Measurements from ENCODE around the gene PCDHGA1.

The PCDHGA1 gene

DNA sequence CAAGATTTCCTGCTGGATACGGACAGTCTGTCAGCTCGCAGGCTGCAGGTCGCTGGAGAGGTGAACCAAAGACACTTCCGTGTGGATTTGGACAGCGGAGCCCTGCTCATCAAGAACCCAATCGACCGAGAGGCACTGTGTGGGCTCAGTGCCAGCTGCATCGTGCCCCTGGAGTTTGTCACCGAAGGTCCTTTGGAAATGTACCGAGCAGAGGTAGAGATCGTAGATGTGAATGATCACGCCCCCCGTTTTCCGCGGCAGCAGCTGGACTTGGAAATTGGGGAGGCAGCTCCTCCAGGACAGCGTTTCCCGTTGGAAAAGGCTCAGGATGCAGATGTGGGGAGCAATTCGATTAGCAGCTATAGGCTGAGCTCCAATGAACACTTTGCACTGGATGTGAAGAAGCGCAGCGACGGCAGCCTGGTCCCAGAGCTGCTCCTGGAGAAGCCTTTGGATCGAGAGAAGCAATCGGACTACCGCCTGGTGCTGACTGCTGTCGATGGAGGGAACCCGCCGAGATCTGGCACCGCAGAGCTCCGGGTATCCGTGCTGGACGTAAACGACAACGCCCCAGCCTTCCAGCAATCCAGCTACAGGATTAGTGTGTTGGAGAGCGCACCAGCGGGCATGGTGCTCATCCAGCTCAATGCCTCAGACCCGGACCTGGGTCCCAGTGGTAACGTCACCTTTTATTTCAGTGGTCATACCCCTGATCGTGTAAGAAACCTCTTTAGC, 155.2 kb downstream of the PCDHGA1 start:
- Histone ChIP-seq H3K9me3 (ENCODE audit: control insufficient read depth, insufficient read depth, low read length) (no peaks in the 10 kb centered on the region), H3K36me3 (ENCODE audit: control insufficient read depth, insufficient read depth, low read length) (no peaks in the 10 kb centered on the region), H3K4me1 (ENCODE audit: control insufficient read depth, insufficient read depth, low read length) (peaks cover 19% of the 10 kb centered on the region), H3K27me3 (ENCODE audit: control insufficient read depth, insufficient read depth, low read length) (peaks cover 39% of the 10 kb centered on the region), H3K4me3 (ENCODE audit: low read depth, low read length) (peak overlapping the region; percentile 77), H3K9ac (ENCODE audit: low read depth, low read length) (peak overlapping the region; percentile 8)

DNA sequence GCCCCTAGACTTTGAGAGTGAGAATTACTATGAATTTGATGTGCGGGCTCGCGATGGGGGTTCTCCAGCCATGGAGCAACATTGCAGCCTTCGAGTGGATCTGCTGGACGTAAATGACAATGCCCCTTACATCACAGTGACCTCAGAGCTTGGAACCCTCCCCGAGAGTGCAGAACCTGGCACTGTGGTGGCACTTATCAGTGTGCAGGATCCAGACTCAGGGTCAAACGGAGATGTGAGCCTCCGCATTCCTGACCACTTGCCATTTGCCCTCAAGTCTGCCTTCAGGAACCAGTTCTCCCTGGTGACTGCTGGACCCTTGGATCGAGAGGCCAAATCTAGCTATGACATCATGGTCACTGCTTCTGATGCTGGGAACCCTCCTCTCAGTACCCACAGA, 155.8 kb downstream of the PCDHGA1 start:
- Histone ChIP-seq H3K27me3 (ENCODE audit: control insufficient read depth, insufficient read depth, low read length) (peaks cover 45% of the 10 kb centered on the region), H3K4me3 (ENCODE audit: low read depth, low read length) (peak overlapping the region; percentile 77), H3K9ac (ENCODE audit: low read depth, low read length) (no peak overlapping the region), H3K9me3 (ENCODE audit: control insufficient read depth, insufficient read depth, low read length) (no peaks in the 10 kb centered on the region), H3K36me3 (ENCODE audit: control insufficient read depth, insufficient read depth, low read length) (no peaks in the 10 kb centered on the region), H3K4me1 (ENCODE audit: control insufficient read depth, insufficient read depth, low read length) (peaks cover 19% of the 10 kb centered on the region)

DNA sequence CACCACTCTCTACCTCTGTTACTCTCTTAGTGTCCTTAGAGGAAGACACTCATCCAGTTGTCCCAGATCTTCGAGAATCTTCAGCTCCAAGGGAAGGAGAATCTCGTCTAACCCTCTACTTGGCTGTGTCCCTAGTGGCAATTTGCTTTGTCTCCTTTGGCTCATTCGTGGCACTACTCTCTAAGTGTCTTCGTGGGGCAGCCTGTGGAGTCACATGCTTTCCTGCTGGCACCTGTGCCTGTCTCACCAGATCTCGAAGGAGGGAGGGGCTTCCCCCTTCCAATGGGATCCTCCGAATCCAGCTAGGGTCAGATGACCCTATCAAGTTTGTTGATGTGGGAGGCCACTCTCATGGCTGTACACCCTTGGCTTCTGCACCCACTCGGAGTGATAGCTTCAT, 156.8 kb downstream of the PCDHGA1 start:
- Histone ChIP-seq H3K4me1 (ENCODE audit: control insufficient read depth, insufficient read depth, low read length) (peaks cover 19% of the 10 kb centered on the region), H3K36me3 (ENCODE audit: control insufficient read depth, insufficient read depth, low read length) (no peaks in the 10 kb centered on the region), H3K9me3 (ENCODE audit: control insufficient read depth, insufficient read depth, low read length) (no peaks in the 10 kb centered on the region), H3K27me3 (ENCODE audit: control insufficient read depth, insufficient read depth, low read length) (peaks cover 55% of the 10 kb centered on the region), H3K9ac (ENCODE audit: low read depth, low read length) (no peak overlapping the region), H3K4me3 (ENCODE audit: low read depth, low read length) (peak overlapping the region; percentile 10)

DNA sequence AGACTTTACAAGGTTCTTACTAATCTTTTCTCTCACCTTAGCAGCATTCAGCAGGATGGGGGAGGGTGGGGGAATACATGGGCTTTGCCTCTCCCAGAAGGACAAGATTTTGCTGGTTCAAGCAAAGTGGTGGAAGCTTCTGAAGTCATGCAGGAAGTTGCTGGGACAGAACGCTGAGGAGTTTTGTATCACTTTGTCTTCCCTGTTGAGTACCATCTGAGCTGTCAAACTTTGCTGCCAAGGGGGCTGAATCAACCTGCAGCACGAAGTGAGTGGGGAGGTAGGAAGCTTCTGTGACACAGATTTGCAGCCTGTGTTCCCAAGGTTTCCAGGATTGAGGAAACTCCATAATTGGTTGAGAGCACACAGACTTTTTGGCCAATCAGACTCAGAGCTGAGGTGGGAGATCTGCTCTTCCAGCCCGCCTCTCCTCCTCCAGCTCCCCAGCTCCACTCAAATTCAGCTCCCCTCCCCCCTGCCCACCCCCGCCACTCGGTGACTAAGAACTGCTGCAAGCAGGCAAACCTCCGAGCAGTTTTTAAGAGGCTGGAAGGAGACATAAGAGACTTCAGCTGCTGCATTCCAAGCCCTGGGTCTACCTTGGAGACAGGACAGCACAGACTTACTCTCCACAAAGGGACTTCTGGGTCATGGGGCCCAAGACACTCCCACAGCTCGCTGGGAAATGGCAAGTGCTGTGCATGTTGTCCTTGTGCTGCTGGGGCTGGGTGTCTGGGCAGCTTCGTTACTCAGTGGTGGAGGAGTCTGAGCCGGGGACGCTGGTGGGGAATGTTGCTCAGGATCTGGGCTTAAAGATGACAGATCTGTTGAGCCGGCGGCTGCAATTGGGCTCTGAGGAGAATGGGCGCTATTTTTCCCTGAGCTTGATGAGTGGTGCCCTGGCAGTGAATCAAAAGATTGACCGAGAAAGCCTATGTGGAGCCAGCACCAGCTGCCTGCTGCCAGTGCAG, 158.6 kb downstream of the PCDHGA1 start, which contains the start of gene PCDHGC5:
TSS of gene PCDHGC5 (plus strand) at position 491 of the 971 bp plus-strand sequence. CDS start at position 651, 160 bp downstream.
- Histone ChIP-seq H3K36me3 (ENCODE audit: control insufficient read depth, insufficient read depth, low read length) (no peaks in the 10 kb centered on the region), H3K9ac (ENCODE audit: low read depth, low read length) (no peak within 1 kb of the TSS), H3K4me3 (ENCODE audit: low read depth, low read length) (no peak within 1 kb of the TSS), H3K27me3 (ENCODE audit: control insufficient read depth, insufficient read depth, low read length) (peaks cover 68% of the 10 kb centered on the region), H3K9me3 (ENCODE audit: control insufficient read depth, insufficient read depth, low read length) (no peaks in the 10 kb centered on the region), H3K4me1 (ENCODE audit: control insufficient read depth, insufficient read depth, low read length) (peaks cover 14% of the 10 kb centered on the region)

DNA sequence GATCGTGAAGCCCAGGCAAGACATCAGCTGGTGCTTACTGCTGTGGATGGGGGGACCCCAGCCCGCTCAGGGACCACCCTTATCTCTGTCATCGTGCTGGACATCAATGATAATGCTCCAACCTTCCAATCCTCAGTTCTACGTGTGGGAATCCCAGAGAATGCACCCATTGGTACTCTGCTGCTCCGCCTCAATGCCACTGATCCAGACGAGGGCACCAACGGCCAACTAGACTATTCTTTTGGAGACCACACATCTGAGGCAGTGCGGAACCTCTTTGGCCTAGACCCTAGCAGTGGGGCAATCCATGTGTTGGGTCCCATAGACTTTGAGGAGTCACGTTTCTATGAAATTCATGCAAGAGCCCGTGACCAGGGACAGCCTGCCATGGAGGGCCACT, 159.5 kb downstream of the PCDHGA1 start:
- peaks cover 11% of the 10 kb centered on the region for H3K4me1 ChIP-seq (ENCODE audit: control insufficient read depth, insufficient read depth, low read length)
- no peaks in the 10 kb centered on the region for H3K36me3 ChIP-seq (ENCODE audit: control insufficient read depth, insufficient read depth, low read length)
- no peak overlapping the region for H3K9ac ChIP-seq (ENCODE audit: low read depth, low read length)
- H3K9me3 ChIP-seq (ENCODE audit: control insufficient read depth, insufficient read depth, low read length): no peaks in the 10 kb centered on the region
- H3K27me3 ChIP-seq (ENCODE audit: control insufficient read depth, insufficient read depth, low read length): peaks cover 73% of the 10 kb centered on the region
- H3K4me3 ChIP-seq (ENCODE audit: low read depth, low read length): no peak overlapping the region

DNA sequence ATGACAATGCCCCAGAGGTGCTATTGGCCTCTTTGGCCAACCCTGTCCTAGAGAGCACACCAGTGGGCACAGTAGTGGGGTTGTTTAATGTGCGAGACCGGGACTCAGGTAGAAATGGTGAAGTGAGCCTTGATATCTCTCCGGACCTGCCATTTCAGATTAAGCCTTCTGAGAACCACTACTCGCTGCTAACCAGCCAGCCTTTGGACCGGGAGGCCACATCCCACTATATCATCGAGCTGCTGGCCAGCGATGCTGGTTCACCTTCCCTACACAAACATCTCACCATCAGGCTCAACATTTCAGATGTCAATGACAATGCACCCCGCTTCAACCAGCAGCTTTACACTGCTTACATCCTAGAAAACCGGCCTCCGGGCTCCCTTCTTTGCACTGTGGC, 160.0 kb downstream of the PCDHGA1 start:
- no peak overlapping the region for H3K9ac ChIP-seq (ENCODE audit: low read depth, low read length)
- no peak overlapping the region for H3K4me3 ChIP-seq (ENCODE audit: low read depth, low read length)
- peaks cover 70% of the 10 kb centered on the region for H3K27me3 ChIP-seq (ENCODE audit: control insufficient read depth, insufficient read depth, low read length)
- H3K36me3 ChIP-seq (ENCODE audit: control insufficient read depth, insufficient read depth, low read length): no peaks in the 10 kb centered on the region
- peaks cover 12% of the 10 kb centered on the region for H3K4me1 ChIP-seq (ENCODE audit: control insufficient read depth, insufficient read depth, low read length)
- H3K9me3 ChIP-seq (ENCODE audit: control insufficient read depth, insufficient read depth, low read length): no peaks in the 10 kb centered on the region

DNA sequence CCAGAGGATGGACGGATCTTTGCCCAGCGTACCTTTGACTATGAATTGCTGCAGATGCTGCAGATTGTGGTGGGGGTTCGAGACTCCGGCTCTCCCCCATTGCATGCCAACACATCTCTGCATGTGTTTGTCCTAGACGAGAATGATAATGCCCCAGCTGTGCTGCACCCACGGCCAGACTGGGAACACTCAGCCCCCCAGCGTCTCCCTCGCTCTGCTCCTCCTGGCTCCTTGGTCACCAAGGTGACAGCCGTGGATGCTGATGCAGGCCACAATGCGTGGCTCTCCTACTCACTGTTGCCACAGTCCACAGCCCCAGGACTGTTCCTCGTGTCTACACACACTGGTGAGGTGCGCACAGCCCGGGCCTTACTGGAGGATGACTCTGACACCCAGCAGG, 160.5 kb downstream of the PCDHGA1 start:
- Histone ChIP-seq H3K36me3 (ENCODE audit: control insufficient read depth, insufficient read depth, low read length) (no peaks in the 10 kb centered on the region), H3K9ac (ENCODE audit: low read depth, low read length) (no peak overlapping the region), H3K9me3 (ENCODE audit: control insufficient read depth, insufficient read depth, low read length) (no peaks in the 10 kb centered on the region), H3K4me3 (ENCODE audit: low read depth, low read length) (no peak overlapping the region), H3K27me3 (ENCODE audit: control insufficient read depth, insufficient read depth, low read length) (peaks cover 65% of the 10 kb centered on the region), H3K4me1 (ENCODE audit: control insufficient read depth, insufficient read depth, low read length) (peaks cover 17% of the 10 kb centered on the region)

DNA sequence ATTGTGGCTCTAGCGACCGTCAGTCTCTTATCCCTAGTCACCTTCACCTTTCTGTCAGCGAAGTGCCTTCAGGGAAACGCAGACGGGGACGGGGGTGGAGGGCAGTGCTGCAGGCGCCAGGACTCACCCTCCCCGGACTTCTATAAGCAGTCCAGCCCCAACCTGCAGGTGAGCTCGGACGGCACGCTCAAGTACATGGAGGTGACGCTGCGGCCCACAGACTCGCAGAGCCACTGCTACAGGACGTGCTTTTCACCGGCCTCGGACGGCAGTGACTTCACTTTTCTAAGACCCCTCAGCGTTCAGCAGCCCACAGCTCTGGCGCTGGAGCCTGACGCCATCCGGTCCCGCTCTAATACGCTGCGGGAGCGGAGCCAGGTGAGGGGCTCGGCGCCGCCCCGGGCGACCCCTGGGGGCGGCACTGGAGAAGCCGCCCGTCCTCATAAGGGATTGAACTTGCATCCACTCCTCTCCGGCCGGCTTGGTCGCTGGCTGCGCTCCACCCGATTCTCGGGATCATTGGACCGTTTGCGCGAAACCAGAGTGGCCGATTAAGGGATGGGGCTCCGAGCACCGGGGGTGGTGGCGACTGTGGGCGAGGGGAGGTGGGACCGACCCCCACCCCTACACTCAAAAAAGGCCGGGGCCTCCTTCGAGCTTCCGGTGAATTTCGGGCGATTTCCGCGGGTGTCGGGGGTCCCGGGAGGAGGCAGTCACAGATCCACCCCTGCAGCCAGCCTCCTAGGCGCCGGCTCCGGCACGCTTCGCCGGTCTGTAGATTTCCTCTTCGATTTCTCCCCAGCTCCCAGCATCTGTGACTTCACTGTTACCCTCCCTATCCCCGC, 161.2 kb downstream of the PCDHGA1 start:
- peak overlapping the region; percentile 45 for H3K4me3 ChIP-seq (ENCODE audit: low read depth, low read length)
- H3K36me3 ChIP-seq (ENCODE audit: control insufficient read depth, insufficient read depth, low read length): no peaks in the 10 kb centered on the region
- H3K4me1 ChIP-seq (ENCODE audit: control insufficient read depth, insufficient read depth, low read length): peaks cover 23% of the 10 kb centered on the region
- H3K9ac ChIP-seq (ENCODE audit: low read depth, low read length): no peak overlapping the region
- no peaks in the 10 kb centered on the region for H3K9me3 ChIP-seq (ENCODE audit: control insufficient read depth, insufficient read depth, low read length)
- H3K27me3 ChIP-seq (ENCODE audit: control insufficient read depth, insufficient read depth, low read length): peaks cover 57% of the 10 kb centered on the region

DNA sequence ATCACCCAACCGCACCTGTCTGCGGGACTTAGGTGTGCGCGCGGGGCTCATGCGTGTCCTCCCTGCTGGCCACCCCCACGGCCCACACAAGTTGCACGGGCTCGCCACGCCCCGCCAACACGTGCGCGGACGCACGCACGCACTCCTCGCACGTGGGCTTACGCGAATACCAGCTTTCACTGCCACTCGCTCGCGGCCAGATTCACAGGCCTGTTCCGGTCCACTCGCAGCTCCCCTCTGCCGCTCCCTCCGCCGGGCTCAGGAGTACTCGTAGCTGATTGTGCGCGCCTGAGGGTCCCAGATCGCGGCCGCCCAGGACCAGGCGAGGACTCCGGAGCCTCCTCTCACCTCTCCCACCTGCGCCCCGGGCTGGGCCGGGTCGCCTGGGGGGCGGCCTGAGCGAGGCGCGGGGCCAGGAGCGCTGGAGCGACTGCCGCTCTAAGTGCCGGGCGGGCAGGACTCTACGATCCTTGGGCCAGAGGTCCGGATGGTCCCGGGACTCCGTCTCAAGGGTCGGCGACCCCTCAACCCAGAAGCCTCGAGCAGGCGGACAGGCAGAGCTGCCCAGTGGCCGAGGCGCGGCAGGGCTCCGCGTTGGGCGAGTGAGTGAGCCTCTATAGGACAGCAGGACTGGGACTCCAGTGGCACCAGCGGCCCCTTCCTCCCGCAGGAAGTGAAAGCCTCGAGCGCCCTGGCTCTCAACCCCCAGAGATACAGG, 162.0 kb downstream of the PCDHGA1 start:
- Histone ChIP-seq H3K36me3 (ENCODE audit: control insufficient read depth, insufficient read depth, low read length) (no peaks in the 10 kb centered on the region), H3K4me1 (ENCODE audit: control insufficient read depth, insufficient read depth, low read length) (peaks cover 24% of the 10 kb centered on the region), H3K9ac (ENCODE audit: low read depth, low read length) (no peak overlapping the region), H3K9me3 (ENCODE audit: control insufficient read depth, insufficient read depth, low read length) (no peaks in the 10 kb centered on the region), H3K4me3 (ENCODE audit: low read depth, low read length) (peak overlapping the region; percentile 45), H3K27me3 (ENCODE audit: control insufficient read depth, insufficient read depth, low read length) (peaks cover 49% of the 10 kb centered on the region)

DNA sequence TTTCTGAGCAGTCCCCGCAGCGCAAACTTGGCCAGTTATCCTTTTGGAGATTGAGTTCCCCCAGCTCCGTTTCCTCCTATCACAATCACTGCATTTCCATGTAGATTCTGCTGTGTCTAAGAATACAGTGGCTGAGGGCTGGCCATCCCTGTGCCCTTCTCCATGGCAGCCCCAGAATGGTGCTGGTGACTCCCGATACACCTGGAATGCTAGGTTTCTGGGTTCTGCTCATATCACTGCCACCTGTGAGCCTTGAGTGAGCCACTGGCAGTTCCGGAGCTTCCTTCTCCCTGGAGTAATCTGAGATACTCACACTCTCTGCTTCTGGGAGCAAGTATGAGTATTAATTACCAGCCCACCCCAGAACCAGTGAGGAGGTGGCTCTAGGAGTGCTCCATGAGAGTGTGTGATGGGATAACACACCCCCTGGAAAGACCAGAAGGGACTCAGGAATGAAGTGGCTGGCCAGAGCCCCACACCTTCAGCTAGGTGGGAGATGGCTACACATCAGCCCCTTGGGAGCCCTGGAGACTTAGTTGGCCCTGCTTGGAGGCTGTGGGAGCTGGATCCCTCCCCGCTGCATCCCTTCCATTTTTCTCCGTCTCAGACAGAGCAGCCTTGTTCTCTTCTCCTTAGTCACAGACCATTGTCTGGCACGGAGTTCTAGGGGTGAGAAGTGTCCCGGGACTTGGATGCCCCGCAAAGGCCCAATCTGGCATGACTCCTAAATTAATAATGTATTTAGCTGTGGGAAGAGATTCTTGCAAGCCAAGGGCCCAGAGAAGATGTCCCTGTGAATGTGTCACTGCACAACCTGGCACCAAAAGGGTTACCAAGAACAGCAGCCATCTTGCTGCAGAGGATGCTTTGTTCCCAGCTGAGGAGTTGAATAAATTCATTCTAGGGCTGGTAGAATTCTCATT, 163.4 kb downstream of the PCDHGA1 start:
- Histone ChIP-seq H3K9me3 (ENCODE audit: control insufficient read depth, insufficient read depth, low read length) (no peaks in the 10 kb centered on the region), H3K36me3 (ENCODE audit: control insufficient read depth, insufficient read depth, low read length) (no peaks in the 10 kb centered on the region), H3K4me3 (ENCODE audit: low read depth, low read length) (peak overlapping the region; percentile 62), H3K9ac (ENCODE audit: low read depth, low read length) (no peak overlapping the region), H3K4me1 (ENCODE audit: control insufficient read depth, insufficient read depth, low read length) (peaks cover 19% of the 10 kb centered on the region), H3K27me3 (ENCODE audit: control insufficient read depth, insufficient read depth, low read length) (peaks cover 48% of the 10 kb centered on the region)
